Neural progenitor cell (in vitro differentiated cells): ENCODE measurements around the gene SMC4.

Experiments
- CTCF ChIP-seq: fragments of 200-600 bp; sonication (generic); IDR thresholded peaks from 2 replicates; pipeline ENCODE4 v1.5.1; 2017; ENCODE audit warnings: antibody characterized with exemption, mild to moderate bottlenecking
- EZH2 ChIP-seq: fragments of 200-600 bp; sonication (generic); IDR thresholded peaks from 2 replicates; pipeline ENCODE4 v1.6.1; 2017; ENCODE audit warnings: antibody characterized with exemption, mild to moderate bottlenecking, moderate library complexity
- EZH2phosphoT487 ChIP-seq: fragments of 200-600 bp; sonication (generic); IDR thresholded peaks from 2 replicates; pipeline ENCODE4 v1.6.1; 2017; ENCODE audit warnings: antibody characterized with exemption

GRCh38 chr3:160473978-160474377 is 74.5 kb downstream of the SMC4 start:
- no peak for TF ChIP-seq CTCF
- no peak for TF ChIP-seq EZH2
- TF ChIP-seq EZH2phosphoT487: no peak
